ENCODE data around the gene MUTYH. TPM values are rescaled to one million over a fixed set of nuclear protein-coding genes. Genes with fewer than 3 reads are reported as not detected.

Gene MUTYH
- total RNA-seq, 1 donor from 2014 or later: 6.6 TPM

- H3K4me1 Mint-ChIP-seq (ENCODE audit: low read depth, unreplicated experiment): peaks cover 9% of the 10 kb centered on the region
- Histone ChIP-seq H3K27ac (ENCODE audit: low read depth, low read length) (no peak overlapping the region), H3K27me3 (ENCODE audit: insufficient read depth, low read length) (no peaks in the 10 kb centered on the region), H2AFZ (ENCODE audit: low read depth, low read length) (no peak overlapping the region), H3K36me3 (ENCODE audit: insufficient read depth, low read length) (no peaks in the 10 kb centered on the region), H3K4me1 (ENCODE audit: insufficient read depth, low read length) (peaks cover 10% of the 10 kb centered on the region), H3K4me3 (ENCODE audit: insufficient read depth, low read depth, low read length) (no peak overlapping the region), H3K9ac (ENCODE audit: low read length) (no peak overlapping the region), H3K9me3 (ENCODE audit: insufficient read depth, low read depth, low read length) (no peaks in the 10 kb centered on the region), H4K20me1 (ENCODE audit: insufficient read depth, low read length) (no peaks in the 10 kb centered on the region), H3K79me2 (ENCODE audit: insufficient read depth, low read length) (no peaks in the 10 kb centered on the region), H3K4me2 (ENCODE audit: low read length) (no peak overlapping the region)
- DNase-seq (ENCODE audit: low read depth) (no peak), FAIRE-seq (no peak)
- peaks cover 2% of the 10 kb centered on the region for H3K27me3 Mint-ChIP-seq (ENCODE audit: low read depth, unreplicated experiment)
- TF ChIP-seq EZH2 (IDR thresholded peaks at IDR 0.05; ENCODE audit: insufficient read depth, low read length) (no peak), CTCF (IDR thresholded peaks at IDR 0.05; ENCODE audit: insufficient read depth, low read depth, low read length) (no peak)
- H3K4me3 Mint-ChIP-seq (ENCODE audit: unreplicated experiment): no peak overlapping the region
- peaks cover 6% of the 10 kb centered on the region for H3K36me3 Mint-ChIP-seq (ENCODE audit: low read depth, unreplicated experiment)
- H3K9me3 Mint-ChIP-seq (ENCODE audit: unreplicated experiment): no peaks in the 10 kb centered on the region
- H3K27ac Mint-ChIP-seq (ENCODE audit: unreplicated experiment): no peak overlapping the region
Measured at GRCh38 chr1:45331436-45332345, 8.5 kb downstream of the MUTYH start.

- no peak overlapping the region for H2AFZ ChIP-seq (ENCODE audit: low read depth, low read length)
- Mint-ChIP-seq H3K27me3 (ENCODE audit: low read depth, unreplicated experiment) (peaks cover 2% of the 10 kb centered on the region), H3K36me3 (ENCODE audit: low read depth, unreplicated experiment) (peaks cover 4% of the 10 kb centered on the region), H3K9me3 (ENCODE audit: unreplicated experiment) (no peaks in the 10 kb centered on the region), H3K4me1 (ENCODE audit: low read depth, unreplicated experiment) (peaks cover 9% of the 10 kb centered on the region), H3K27ac (ENCODE audit: unreplicated experiment) (no peak overlapping the region), H3K4me3 (ENCODE audit: unreplicated experiment) (no peak overlapping the region)
- no peaks in the 10 kb centered on the region for H3K36me3 ChIP-seq (ENCODE audit: insufficient read depth, low read length)
- H3K4me1 ChIP-seq (ENCODE audit: insufficient read depth, low read length): peaks cover 10% of the 10 kb centered on the region
- FAIRE-seq (no peak), DNase-seq (ENCODE audit: low read depth) (no peak)
- H3K27ac ChIP-seq (ENCODE audit: low read depth, low read length): no peak overlapping the region
- H3K4me2 ChIP-seq (ENCODE audit: low read length): no peak overlapping the region
- H3K79me2 ChIP-seq (ENCODE audit: insufficient read depth, low read length): no peaks in the 10 kb centered on the region
- no peaks in the 10 kb centered on the region for H4K20me1 ChIP-seq (ENCODE audit: insufficient read depth, low read length)
- no peak for TF ChIP-seq EZH2 (IDR thresholded peaks at IDR 0.05; ENCODE audit: insufficient read depth, low read length)
- no peak for TF ChIP-seq CTCF (IDR thresholded peaks at IDR 0.05; ENCODE audit: insufficient read depth, low read depth, low read length)
- no peaks in the 10 kb centered on the region for H3K9me3 ChIP-seq (ENCODE audit: insufficient read depth, low read depth, low read length)
- H3K9ac ChIP-seq (ENCODE audit: low read length): no peak overlapping the region
- no peak overlapping the region for H3K4me3 ChIP-seq (ENCODE audit: insufficient read depth, low read depth, low read length)
- no peaks in the 10 kb centered on the region for H3K27me3 ChIP-seq (ENCODE audit: insufficient read depth, low read length)
Measured at GRCh38 chr1:45329445-45329844, 10.8 kb downstream of the MUTYH start.

- no peaks in the 10 kb centered on the region for H3K9me3 ChIP-seq (ENCODE audit: insufficient read depth, low read depth, low read length)
- DNase-seq (ENCODE audit: low read depth) (no peak), FAIRE-seq (no peak)
- H4K20me1 ChIP-seq (ENCODE audit: insufficient read depth, low read length): no peaks in the 10 kb centered on the region
- H3K9me3 Mint-ChIP-seq (ENCODE audit: unreplicated experiment): no peaks in the 10 kb centered on the region
- H3K4me1 ChIP-seq (ENCODE audit: insufficient read depth, low read length): peaks cover 10% of the 10 kb centered on the region
- H3K4me3 Mint-ChIP-seq (ENCODE audit: unreplicated experiment): no peak overlapping the region
- H3K36me3 Mint-ChIP-seq (ENCODE audit: low read depth, unreplicated experiment): peaks cover 4% of the 10 kb centered on the region
- H3K27me3 ChIP-seq (ENCODE audit: insufficient read depth, low read length): no peaks in the 10 kb centered on the region
- no peak overlapping the region for H3K27ac Mint-ChIP-seq (ENCODE audit: unreplicated experiment)
- H2AFZ ChIP-seq (ENCODE audit: low read depth, low read length): no peak overlapping the region
- H3K9ac ChIP-seq (ENCODE audit: low read length): no peak overlapping the region
- peaks cover 7% of the 10 kb centered on the region for H3K4me1 Mint-ChIP-seq (ENCODE audit: low read depth, unreplicated experiment)
- H3K79me2 ChIP-seq (ENCODE audit: insufficient read depth, low read length): no peaks in the 10 kb centered on the region
- TF ChIP-seq CTCF (IDR thresholded peaks at IDR 0.05; ENCODE audit: insufficient read depth, low read depth, low read length) (no peak), EZH2 (IDR thresholded peaks at IDR 0.05; ENCODE audit: insufficient read depth, low read length) (no peak)
- no peaks in the 10 kb centered on the region for H3K36me3 ChIP-seq (ENCODE audit: insufficient read depth, low read length)
- H3K27me3 Mint-ChIP-seq (ENCODE audit: low read depth, unreplicated experiment): peaks cover 2% of the 10 kb centered on the region
- no peak overlapping the region for H3K4me3 ChIP-seq (ENCODE audit: insufficient read depth, low read depth, low read length)
- H3K27ac ChIP-seq (ENCODE audit: low read depth, low read length): no peak overlapping the region
- H3K4me2 ChIP-seq (ENCODE audit: low read length): no peak overlapping the region
Measured at GRCh38 chr1:45328680-45329079, 11.6 kb downstream of the MUTYH start.
